GM10847 (cell line): ENCODE measurements around the gene DNAJB1.

Source experiments
- POLR2A ChIP-seq: IDR thresholded peaks from 2 replicates; pipeline ENCODE4 v1.6.1; 2011; ENCODE audit not compliant: insufficient read length; ENCODE audit errors: extremely low read depth

DNAJB1 gene

GRCh38 chr19:14494411-14494810, 23.8 kb downstream of the DNAJB1 start:
- no peak for TF ChIP-seq POLR2A

- TF ChIP-seq POLR2A, result no peak
These were observed 25.4 kb downstream of the DNAJB1 start for GRCh38 chr19:14492756-14493337.

GRCh38 chr19:14487370-14488125, 30.6 kb downstream of the DNAJB1 start:
- no peak for TF ChIP-seq POLR2A

- no peak for TF ChIP-seq POLR2A
These were observed 35.8 kb downstream of the DNAJB1 start for GRCh38 chr19:14482172-14482941.

GRCh38 chr19:14480700-14481079, 37.5 kb downstream of the DNAJB1 start:
- no peak for TF ChIP-seq POLR2A

- TF ChIP-seq POLR2A, result no peak
These were observed 38.1 kb downstream of the DNAJB1 start for GRCh38 chr19:14479975-14480699.

- no peak for TF ChIP-seq POLR2A
These were observed 38.8 kb downstream of the DNAJB1 start for GRCh38 chr19:14479309-14479974.

GRCh38 chr19:14478113-14478545, 40.1 kb downstream of the DNAJB1 start:
- no peak for TF ChIP-seq POLR2A

GRCh38 chr19:14477418-14478112, 40.6 kb downstream of the DNAJB1 start:
- no peak for TF ChIP-seq POLR2A

- no peak for TF ChIP-seq POLR2A
These were observed 41.4 kb downstream of the DNAJB1 start for GRCh38 chr19:14476673-14477401.

GRCh38 chr19:14476327-14476672, 41.9 kb downstream of the DNAJB1 start:
- no peak for TF ChIP-seq POLR2A

- no peak for TF ChIP-seq POLR2A
These were observed 42.7 kb downstream of the DNAJB1 start, which contains the start of gene PTGER1 for GRCh38 chr19:14475251-14476073. Gene PTGER1 (minus strand): TSS chr19:14475354. CDS start chr19:14474320, 1,034 bp downstream.

- TF ChIP-seq POLR2A, result no peak
These were observed 43.4 kb downstream of the DNAJB1 start for GRCh38 chr19:14474827-14475226.
